ENCODE results near the gene MPST.
A peak's percentile ranks its signal among the peaks of the same experiment; 100 is the strongest.
"Not testable (repeated sequence)": the region's sequence is repeated elsewhere in the genome, so short reads cannot be mapped to it uniquely, and the experiment has no call there.

Gene MPST

GRCh38 chr22:37019309-37020191, at the start of gene MPST, which contains the start of gene TST:
Gene MPST, plus strand, starts transcription at chr22:37019742. Its CDS starts 95 bp downstream, at chr22:37019837.
Gene TST, minus strand, starts transcription at chr22:37019447. Its CDS starts 715 bp downstream, at chr22:37018732.
- peak; percentile 89 for DNase-seq (ENCODE audit: low spot score)

GRCh38 chr22:36971341-36972125, 48.0 kb upstream of the MPST start:
- DNase-seq (ENCODE audit: low spot score), result no peak

GRCh38 chr22:36976606-36977005, 42.9 kb upstream of the MPST start:
- DNase-seq (ENCODE audit: low spot score), result no peak

GRCh38 chr22:36977401-36977861, 42.1 kb upstream of the MPST start:
- peak; percentile 52 for DNase-seq (ENCODE audit: low spot score)

- DNase-seq (ENCODE audit: low spot score), result peak; percentile 95
Measured at GRCh38 chr22:36977947-36978660, 41.4 kb upstream of the MPST start.

- DNase-seq (ENCODE audit: low spot score), result no peak
Measured at GRCh38 chr22:36979016-36979910, 40.3 kb upstream of the MPST start.

- no peak for DNase-seq (ENCODE audit: low spot score)
Measured at GRCh38 chr22:36981247-36981775, 38.2 kb upstream of the MPST start.

GRCh38 chr22:36982136-36982535, 37.4 kb upstream of the MPST start:
- no peak for DNase-seq (ENCODE audit: low spot score)

GRCh38 chr22:36985211-36985889, 34.2 kb upstream of the MPST start:
- DNase-seq (ENCODE audit: low spot score), result no peak

GRCh38 chr22:36986242-36986821, 33.2 kb upstream of the MPST start:
- DNase-seq (ENCODE audit: low spot score), result no peak

GRCh38 chr22:36988075-36988832, 31.3 kb upstream of the MPST start:
- DNase-seq (ENCODE audit: low spot score), result no peak

GRCh38 chr22:36989012-36989411, 30.5 kb upstream of the MPST start:
- not testable (repeated sequence) for DNase-seq (ENCODE audit: low spot score)

- no peak for DNase-seq (ENCODE audit: low spot score)
Measured at GRCh38 chr22:36990457-36990856, 29.1 kb upstream of the MPST start.

GRCh38 chr22:36991206-36991605, 28.3 kb upstream of the MPST start:
- no peak for DNase-seq (ENCODE audit: low spot score)

- DNase-seq (ENCODE audit: low spot score), result no peak
Measured at GRCh38 chr22:36997746-36998145, 21.8 kb upstream of the MPST start.

GRCh38 chr22:36998620-36999351, 20.8 kb upstream of the MPST start:
- no peak for DNase-seq (ENCODE audit: low spot score)

GRCh38 chr22:36999463-36999862, 20.1 kb upstream of the MPST start:
- DNase-seq (ENCODE audit: low spot score), result no peak

Data from Ammon's horn (tissue), 1 donor.